Measurements from ENCODE around the gene CATSPERZ. TPM values are rescaled to one million over a fixed set of nuclear protein-coding genes. Genes with fewer than 3 reads are reported as not detected.

The CATSPERZ gene
- total and polyA plus RNA-seq, 2 of the 13 experiments (the other 11 are each of a cell fraction or from before 2014, with no cell fraction given) = 0.22 to 0.48 TPM

GRCh38 chr11:64317325-64317960 lies 17.3 kb downstream of the CATSPERZ start, which contains the start of gene TRMT112 (continued):
- TF ChIP-seq TIGD3 (CRISPR knock-in tag; IDR thresholded peaks at IDR 0.05; ENCODE audit: borderline replicate concordance) = no peak
- TF ChIP-seq ZHX1 (CRISPR knock-in tag; IDR thresholded peaks at IDR 0.05; ENCODE audit: low read depth) = no peak
- TF ChIP-seq KMT2B (CRISPR knock-in tag; IDR thresholded peaks at IDR 0.05) = peak; percentile 40; the same call in 1 of the 2 replicates
- TF ChIP-seq FOXP1 (IDR thresholded peaks at IDR 0.05) = no peak
- no peak for TF ChIP-seq FOXP1 (CRISPR knock-in tag; IDR thresholded peaks at IDR 0.05)
- no peak for TF ChIP-seq ZBTB1 (CRISPR knock-in tag; IDR thresholded peaks at IDR 0.05; ENCODE audit: borderline replicate concordance)
- TF ChIP-seq STAG1 (CRISPR knock-in tag; IDR thresholded peaks at IDR 0.05) = no peak
- no peak for TF ChIP-seq ZNF572 (CRISPR knock-in tag; IDR thresholded peaks at IDR 0.05)
- TF ChIP-seq JUND (CRISPR knock-in tag; IDR thresholded peaks at IDR 0.05) = no peak
- no peak for TF ChIP-seq SNAI1 (CRISPR knock-in tag; IDR thresholded peaks at IDR 0.05; ENCODE audit: borderline replicate concordance)
- TF ChIP-seq NR2F1 (CRISPR knock-in tag; IDR thresholded peaks at IDR 0.05) = 0 out of 4 replicates have a peak, but pooled peaks of 1 of the 2 experiments have one; percentile 20
- TF ChIP-seq DDIT3 (CRISPR knock-in tag; IDR thresholded peaks at IDR 0.05) = no peak
- TF ChIP-seq SOX5 (CRISPR knock-in tag; IDR thresholded peaks at IDR 0.05; ENCODE audit: borderline replicate concordance) = no peak
- TF ChIP-seq E2F5 (CRISPR knock-in tag; conservative IDR thresholded peaks at IDR 0.05) = no peak
- no peak for TF ChIP-seq FOXM1 (CRISPR knock-in tag; IDR thresholded peaks at IDR 0.05)
- TF ChIP-seq ZFYVE20 (CRISPR knock-in tag; IDR thresholded peaks at IDR 0.05; ENCODE audit: borderline replicate concordance, low read depth) = no peak
- no peak for TF ChIP-seq HINFP (CRISPR knock-in tag; IDR thresholded peaks at IDR 0.05; ENCODE audit: low read depth)
- no peak for TF ChIP-seq ZNF510 (CRISPR knock-in tag; IDR thresholded peaks at IDR 0.05; ENCODE audit: low read depth)
- peak; percentile 23; the same call in 1 of the 2 replicates for TF ChIP-seq ZFP91 (CRISPR knock-in tag; IDR thresholded peaks at IDR 0.05; ENCODE audit: borderline replicate concordance)
- TF ChIP-seq YY1 (IDR thresholded peaks at IDR 0.05; ENCODE audit: insufficient read depth, insufficient replicate concordance, low read depth, low read length) = peak; percentile 56

Measured in HepG2 (cell line).